ENCODE data around the gene PCDHA13.
A peak's percentile ranks its signal among the peaks of the same experiment; 100 is the strongest.
"Not testable (repeated sequence)": the region's sequence is repeated elsewhere in the genome, so short reads cannot be mapped to it uniquely, and the experiment has no call there.

The PCDHA13 gene, protein sequence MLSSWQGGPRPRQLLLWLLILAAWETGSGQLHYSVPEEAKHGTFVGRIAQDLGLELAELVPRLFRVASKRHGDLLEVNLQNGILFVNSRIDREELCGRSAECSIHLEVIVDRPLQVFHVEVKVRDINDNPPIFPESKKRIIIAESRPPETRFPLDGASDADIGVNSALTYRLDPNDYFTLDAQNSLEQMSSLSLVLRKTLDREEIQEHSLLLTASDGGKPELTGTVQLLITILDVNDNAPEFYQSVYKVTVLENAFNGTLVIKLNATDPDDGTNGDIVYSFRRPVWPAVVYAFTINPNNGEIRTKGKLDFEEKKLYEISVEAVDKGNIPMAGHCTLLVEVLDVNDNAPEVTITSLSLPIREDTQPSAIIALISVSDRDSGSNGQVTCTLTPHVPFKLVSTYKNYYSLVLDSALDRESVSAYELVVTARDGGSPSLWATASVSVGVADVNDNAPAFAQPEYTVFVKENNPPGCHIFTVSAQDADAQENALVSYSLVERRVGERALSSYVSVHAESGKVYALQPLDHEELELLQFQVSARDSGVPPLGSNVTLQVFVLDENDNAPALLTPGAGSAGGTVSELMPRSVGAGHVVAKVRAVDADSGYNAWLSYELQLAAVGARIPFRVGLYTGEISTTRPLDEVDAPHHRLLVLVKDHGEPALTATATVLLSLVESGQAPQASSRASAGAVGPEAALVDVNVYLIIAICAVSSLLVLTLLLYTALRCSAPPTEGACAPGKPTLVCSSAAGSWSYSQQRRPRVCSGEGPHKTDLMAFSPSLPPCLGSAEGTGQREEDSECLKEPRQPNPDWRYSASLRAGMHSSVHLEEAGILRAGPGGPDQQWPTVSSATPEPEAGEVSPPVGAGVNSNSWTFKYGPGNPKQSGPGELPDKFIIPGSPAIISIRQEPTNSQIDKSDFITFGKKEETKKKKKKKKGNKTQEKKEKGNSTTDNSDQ

DNA sequence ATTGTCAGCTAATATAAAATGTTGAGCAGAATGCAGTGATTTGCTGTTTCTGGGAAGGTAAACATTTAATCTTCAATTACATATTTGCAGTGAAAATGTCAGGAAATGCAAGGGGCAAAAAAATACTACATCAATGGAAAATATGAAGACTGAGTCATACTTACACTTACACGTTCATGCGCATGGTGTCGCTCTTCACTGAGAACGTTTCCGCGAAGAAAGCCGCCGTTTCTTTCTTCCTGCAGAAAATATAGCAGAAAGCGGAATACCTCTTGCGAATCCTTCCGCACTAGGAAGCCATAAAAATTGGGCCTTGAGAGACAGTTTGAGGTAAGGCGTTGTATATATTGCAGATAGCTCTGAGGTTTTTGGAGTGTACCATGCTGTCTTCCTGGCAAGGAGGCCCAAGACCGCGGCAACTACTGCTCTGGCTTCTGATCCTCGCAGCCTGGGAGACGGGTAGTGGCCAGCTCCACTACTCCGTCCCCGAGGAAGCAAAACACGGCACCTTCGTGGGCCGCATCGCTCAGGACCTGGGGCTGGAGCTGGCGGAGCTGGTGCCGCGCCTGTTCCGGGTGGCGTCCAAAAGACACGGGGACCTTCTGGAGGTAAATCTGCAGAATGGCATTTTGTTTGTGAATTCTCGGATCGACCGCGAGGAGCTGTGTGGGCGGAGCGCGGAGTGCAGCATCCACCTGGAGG lies at the start of gene PCDHA13:
PCDHA13 (plus strand) TSS at position 236 of the 702 bp plus-strand sequence; CDS start at position 381, 145 bp downstream.
- H3K4me3 ChIP-seq (ENCODE audit: low read depth, low read length) = no peak within 1 kb of the TSS

DNA sequence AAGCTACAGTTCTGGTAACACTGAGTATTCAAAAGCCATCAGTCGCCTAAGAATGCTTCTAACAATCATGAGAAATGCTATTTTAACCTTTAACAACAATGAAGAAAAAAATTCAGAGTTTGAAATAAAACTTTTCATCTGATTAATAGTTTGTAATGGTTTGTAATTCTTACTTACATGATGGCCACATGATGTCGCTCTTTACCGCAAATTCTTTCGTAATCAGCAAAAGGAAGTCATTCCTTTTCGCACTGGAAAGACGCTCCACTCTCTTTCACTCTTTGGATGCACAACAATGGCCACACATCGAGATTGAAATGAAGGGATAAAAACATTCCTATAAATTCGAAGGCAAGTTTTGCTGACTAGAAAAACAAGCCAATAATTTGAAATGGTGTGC lies 47.9 kb upstream of the PCDHA13 start, which contains the start of gene PCDHA7:
PCDHA7 (plus strand) TSS at position 277 of the 400 bp plus-strand sequence; CDS start at position 392, 115 bp downstream.
- peak within 1 kb of the TSS; percentile 35 for H3K4me3 ChIP-seq (ENCODE audit: low read depth, low read length)

DNA sequence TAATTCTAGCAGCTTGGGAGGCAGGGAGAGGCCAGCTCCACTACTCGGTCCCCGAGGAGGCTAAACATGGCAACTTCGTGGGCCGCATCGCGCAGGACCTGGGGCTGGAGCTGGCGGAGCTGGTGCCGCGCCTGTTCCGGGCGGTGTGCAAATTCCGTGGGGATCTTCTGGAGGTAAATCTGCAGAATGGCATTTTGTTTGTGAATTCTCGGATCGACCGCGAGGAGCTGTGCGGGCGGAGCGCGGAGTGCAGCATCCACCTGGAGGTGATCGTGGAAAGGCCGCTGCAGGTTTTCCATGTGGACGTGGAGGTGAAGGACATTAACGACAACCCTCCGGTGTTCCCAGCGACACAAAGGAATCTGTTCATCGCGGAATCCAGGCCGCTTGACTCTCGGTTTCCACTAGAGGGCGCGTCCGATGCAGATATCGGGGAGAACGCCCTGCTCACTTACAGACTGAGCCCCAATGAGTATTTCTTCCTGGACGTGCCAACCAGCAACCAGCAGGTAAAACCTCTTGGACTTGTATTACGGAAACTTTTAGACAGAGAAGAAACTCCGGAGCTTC lies 47.4 kb upstream of the PCDHA13 start:
- H3K4me3 ChIP-seq (ENCODE audit: low read depth, low read length) = peak overlapping the region; percentile 35

DNA sequence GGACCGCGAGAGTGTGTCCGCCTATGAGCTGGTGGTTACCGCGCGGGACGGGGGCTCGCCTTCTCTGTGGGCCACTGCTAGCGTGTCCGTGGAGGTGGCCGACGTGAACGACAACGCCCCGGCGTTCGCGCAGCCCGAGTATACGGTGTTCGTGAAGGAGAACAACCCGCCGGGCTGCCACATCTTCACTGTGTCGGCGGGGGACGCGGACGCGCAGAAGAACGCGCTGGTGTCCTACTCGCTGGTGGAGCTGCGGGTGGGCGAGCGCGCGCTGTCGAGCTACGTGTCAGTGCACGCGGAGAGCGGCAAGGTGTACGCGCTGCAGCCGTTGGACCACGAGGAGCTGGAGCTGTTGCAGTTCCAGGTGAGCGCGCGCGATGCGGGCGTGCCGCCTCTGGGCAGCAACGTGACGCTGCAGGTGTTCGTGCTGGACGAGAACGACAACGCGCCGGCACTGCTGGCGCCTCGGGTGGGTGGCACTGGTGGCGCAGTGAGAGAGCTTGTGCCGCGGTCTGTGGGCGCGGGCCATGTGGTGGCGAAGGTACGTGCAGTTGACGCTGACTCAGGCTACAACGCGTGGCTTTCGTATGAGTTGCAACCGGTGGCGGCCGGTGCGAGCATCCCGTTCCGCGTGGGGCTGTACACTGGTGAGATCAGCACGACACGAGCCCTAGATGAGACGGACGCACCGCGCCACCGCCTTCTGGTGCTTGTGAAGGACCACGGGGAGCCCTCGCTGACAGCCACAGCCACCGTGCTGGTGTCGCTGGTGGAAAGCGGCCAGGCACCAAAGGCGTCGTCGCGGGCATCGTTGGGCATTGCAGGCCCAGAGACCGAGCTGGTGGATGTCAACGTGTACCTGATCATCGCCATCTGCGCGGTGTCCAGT lies 46.1 kb upstream of the PCDHA13 start:
- H3K4me3 ChIP-seq (ENCODE audit: low read depth, low read length) = no peak overlapping the region

- no peak within 1 kb of the TSS for H3K4me3 ChIP-seq (ENCODE audit: low read depth, low read length)
Measured at GRCh38 chr5:140840978-140841962, 40.7 kb upstream of the PCDHA13 start, which contains the start of gene PCDHA8. TSS of gene PCDHA8 (plus strand) at chr5:140841187. CDS start at chr5:140841322, 135 bp downstream.

DNA sequence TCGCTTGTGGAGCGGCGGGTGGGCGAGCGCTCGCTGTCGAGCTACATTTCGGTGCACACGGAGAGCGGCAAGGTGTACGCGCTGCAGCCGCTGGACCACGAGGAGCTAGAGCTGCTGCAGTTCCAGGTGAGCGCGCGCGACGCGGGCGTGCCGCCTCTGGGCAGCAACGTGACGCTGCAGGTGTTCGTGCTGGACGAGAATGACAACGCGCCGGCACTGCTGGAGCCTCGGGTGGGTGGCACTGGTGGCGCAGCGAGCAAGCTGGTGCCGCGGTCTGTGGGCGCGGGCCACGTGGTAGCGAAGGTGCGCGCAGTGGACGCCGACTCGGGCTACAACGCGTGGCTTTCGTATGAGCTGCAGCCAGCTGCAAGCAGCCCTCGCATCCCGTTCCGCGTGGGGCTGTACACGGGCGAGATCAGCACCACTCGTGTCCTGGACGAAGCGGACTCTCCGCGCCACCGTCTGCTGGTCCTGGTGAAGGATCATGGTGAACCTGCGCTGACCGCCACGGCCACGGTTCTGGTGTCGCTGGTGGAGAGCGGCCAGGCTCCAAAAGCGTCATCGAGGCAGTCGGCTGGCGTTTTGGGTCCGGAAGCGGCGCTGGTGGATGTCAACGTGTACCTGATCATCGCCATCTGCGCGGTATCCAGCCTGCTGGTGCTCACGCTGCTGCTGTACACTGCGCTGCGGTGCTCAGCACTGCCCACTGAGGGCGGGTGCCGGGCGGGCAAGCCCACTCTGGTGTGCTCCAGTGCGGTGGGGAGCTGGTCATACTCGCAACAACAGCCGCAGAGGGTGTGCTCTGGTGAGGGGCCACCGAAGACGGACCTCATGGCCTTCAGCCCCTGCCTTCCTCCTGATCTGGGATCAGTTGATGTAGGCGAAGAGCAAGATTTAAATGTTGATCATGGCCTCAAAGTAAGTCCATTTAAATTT lies 38.9 kb upstream of the PCDHA13 start:
- H3K4me3 ChIP-seq (ENCODE audit: low read depth, low read length) = no peak overlapping the region

- peak within 1 kb of the TSS; percentile 14 for H3K4me3 ChIP-seq (ENCODE audit: low read depth, low read length)
Measured at GRCh38 chr5:140848139-140849102, 33.5 kb upstream of the PCDHA13 start, which contains the start of gene PCDHA9. TSS of gene PCDHA9 (plus strand) at chr5:140848382. CDS start at chr5:140848496, 114 bp downstream.

GRCh38 chr5:140849831-140850634 lies 31.9 kb upstream of the PCDHA13 start:
- H3K4me3 ChIP-seq (ENCODE audit: low read depth, low read length) = not testable (repeated sequence)

GRCh38 chr5:140855772-140856674 lies 25.9 kb upstream of the PCDHA13 start, which contains the start of gene PCDHA10:
TSS of gene PCDHA10 (plus strand) at chr5:140855897. CDS start at chr5:140856049, 152 bp downstream.
- peak within 1 kb of the TSS; percentile 36 for H3K4me3 ChIP-seq (ENCODE audit: low read depth, low read length)

GRCh38 chr5:140857177-140857986 lies 24.5 kb upstream of the PCDHA13 start:
- H3K4me3 ChIP-seq (ENCODE audit: low read depth, low read length) = no peak overlapping the region

DNA sequence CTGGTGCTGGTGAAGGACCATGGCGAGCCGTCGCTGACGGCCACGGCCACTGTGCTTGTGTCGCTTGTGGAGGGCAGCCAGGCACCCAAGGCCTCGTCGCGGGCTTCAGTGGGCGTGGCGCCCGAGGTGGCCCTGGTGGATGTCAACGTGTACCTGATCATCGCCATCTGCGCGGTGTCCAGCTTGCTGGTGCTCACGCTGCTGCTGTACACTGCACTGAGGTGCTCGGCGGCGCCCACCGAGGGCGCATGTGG lies 24.0 kb upstream of the PCDHA13 start:
- no peak overlapping the region for H3K4me3 ChIP-seq (ENCODE audit: low read depth, low read length)

DNA sequence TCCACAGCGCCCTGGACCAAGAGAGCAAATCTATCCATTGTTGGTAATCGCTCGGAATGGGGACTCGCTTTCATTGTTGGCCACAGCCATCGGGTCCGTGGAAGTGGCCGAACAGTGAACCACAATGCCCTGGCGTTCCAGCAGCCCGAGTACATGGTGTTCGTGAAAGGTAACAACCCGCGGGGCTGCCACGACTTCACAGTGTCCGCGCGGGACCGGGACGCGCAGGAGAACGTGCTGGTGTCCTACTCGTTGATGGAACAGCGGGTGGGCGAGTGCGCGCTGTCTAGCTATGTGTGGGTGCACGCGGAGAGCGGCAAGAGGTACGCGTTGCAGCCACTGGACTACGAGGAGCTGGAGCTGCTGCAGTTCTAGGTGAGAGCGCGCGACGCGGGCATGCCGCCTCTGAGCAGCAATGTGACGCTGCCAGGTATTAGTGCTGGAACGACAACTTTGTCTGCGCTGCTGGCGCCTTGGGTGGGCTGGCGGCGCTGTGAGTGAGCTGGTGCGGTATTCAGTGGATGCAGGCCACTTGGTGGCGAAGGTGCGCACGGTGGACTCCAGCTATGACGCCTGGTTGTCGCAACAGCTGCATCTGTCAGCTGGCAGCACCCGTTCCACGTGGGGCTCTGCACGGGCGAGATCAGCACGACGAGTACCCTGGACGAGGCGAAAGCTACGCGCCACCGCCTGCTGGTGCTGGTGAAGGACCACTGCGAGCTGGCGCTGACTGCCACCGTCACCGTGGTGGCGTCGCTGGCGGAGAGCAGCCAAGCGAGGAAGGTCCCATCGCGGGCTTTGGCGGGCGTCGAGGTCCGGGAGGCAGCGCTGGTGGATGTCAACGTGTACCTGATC lies 19.3 kb upstream of the PCDHA13 start:
- no peak overlapping the region for H3K4me3 ChIP-seq (ENCODE audit: low read depth, low read length)
